HPDE6-E6E7 (cell line): ENCODE results near the gene DOLK.

Source experiments
- DNase-seq: peaks from one replicate; pipeline ENCODE4 v3.0.0; 2011; ENCODE audit warnings: missing footprints; ENCODE audit errors: extremely low spot score

The DOLK gene

DNA sequence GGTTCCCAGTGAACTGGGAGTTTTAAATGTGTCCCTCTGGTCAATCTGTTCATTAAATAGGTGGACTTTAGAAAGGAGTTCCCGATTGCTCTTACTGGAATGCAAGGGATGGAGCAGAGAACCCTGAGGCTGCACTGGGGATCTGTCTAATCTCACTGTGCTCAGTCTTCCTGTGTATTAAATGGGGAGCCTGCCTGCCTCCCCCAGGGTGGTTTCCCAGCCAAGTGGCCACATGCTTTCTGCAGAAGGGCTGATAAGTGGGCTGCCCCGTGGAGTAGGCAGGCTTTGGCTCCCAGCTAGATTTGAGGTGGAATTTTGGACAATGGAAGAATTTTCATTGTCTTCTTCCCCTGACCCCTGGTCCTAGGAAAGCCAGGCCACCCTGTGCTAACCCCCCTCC is 40.7 kb downstream of the DOLK start:
- no peak for DNase-seq

DNA sequence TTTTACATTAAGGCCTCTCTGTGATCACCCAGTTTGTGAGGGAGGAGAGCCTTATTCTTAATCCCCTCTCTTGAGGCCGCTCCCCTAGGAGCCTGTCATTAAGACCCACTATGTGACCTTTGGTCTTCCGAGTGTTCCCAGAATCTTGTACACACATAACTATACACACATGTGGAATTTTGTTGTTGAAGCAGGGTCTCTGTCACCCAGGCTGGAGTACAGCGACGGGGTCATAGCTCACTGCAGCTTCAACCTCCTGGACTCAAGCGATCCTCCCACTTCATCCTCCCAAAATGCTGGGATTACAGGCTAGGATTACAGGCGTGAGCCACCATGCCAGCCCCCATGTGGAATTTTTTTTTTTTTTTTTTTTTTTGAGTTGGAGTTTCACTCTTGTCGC is 41.4 kb downstream of the DOLK start:
- no peak for DNase-seq

DNA sequence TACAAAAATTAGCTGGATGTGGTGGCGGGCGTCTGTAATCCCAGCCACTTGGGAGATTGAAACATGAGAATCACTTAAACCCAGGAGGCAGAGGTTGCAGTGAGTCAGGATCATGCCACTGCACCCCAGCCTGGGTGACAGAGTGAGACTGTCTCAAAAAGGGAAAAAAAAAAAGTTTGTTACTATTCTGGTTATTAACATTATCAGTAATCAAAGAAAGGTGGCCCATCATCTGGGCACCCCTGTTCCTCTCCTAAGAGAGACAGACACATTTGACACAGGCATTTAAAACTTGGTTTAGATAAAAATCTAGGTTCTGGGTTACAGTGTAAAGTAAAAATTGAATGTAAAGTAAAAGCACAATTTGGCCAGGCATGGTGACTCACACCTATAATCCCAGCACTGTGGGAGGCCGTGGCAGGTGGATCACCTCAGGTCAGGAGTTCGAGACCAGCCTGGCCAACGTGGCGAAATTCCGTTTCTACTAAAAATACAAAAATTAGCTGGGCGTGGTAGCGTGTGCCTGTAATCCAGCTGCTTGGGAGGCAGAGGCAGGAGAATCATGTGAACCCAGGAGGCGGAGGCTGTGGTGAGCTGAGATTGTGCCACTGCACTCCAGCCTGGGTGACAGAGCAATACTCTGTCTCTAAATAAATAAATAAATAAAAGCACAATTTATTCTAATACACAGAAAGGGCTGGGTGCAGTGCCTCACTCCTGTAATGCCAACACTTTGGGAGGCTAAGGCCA is 43.4 kb downstream of the DOLK start:
- DNase-seq, result no peak

DNA sequence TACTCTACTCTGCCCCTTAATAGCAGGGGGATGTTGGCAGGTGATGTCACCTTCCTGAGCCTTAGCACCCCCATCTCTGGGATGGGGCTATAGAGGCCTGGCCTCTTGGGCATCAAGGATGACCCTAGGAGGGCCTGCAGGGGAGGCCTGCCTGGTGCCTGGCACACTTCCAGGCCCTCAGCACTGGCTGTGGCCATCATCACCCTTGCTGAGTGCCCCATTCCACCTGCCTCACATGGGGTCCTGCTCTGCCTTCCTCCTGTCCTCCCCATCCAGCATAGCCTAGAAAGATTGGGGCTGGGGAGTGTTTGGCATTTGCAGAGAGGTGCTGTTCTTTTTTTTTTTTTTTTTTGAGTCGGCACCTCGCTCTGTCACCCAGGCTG is 44.3 kb downstream of the DOLK start:
- DNase-seq, result no peak

DNA sequence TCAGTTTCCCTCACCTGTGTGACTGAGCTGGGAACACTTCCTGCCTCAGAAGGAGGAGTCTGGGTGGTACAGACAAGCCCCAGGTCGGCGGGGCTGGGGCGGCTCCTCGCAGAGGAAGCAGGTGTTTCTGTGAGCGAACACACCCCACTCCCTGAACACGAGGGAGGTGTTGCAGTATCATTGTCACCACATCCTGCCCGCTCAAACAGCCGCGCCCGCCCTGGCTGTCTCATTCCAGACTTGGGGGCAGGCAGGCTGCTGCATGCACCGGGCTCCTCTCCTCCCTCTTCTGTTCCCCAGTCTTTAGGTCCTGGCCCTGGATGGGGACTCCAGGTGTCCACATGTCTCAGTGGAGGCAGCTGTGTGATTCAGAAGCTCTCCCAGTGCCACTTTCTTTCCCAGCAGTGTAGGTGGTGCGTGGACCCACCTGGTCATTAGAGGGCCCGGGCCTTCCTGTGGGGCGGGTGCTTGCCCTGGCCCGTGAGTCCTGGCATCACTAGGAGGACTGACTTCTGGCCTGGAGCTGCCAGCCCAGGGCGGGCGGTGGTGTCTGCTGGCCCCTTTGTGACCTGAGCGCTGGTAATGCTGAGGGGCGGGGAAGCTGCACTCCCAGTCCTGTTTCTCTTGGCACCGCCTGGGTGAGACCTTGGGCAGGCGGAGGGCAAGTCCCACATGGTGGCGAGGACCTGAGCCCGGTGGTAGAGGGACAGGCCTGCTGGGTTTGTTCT is 44.9 kb downstream of the DOLK start:
- DNase-seq, result peak; percentile 76

DNA sequence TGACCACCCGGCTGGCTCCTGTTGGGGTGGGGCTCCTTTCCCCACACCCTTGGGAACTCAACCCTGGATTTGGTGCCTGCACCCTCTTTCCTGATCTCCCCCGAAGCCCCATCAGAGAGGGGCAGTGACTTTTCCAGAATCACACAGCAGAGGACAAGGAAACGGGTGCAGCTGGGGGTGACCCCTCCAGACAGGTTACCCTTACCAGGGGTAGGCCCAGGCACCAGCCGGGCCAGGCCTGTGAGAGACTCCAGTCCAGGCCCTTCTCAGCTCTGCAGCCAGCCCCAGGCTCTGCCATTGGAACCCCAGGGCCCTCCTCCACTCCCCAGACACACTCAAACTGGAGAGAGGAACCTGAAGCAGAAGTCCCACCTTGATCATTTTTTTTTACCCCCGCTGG is 45.6 kb downstream of the DOLK start:
- no peak for DNase-seq

DNA sequence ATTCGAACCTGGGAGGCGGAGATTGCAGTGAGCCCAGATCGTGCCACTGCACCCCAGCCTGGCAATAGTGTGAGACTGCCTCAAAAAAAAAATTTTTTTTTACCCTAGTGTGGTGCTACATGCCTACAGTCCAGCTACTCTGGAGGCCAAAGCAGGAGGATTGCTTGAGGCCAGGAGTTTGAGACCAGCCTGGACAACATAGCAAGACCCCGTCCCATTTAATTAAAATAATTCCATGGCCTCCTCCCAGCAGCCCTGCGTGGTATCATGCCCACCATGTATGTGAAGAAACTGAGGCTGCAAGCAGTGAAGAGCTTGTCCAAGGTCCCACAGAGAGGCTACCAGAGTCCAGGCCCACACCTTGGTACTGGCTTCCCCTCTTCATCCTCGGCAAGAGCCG is 46.0 kb downstream of the DOLK start:
- DNase-seq, result no peak

DNA sequence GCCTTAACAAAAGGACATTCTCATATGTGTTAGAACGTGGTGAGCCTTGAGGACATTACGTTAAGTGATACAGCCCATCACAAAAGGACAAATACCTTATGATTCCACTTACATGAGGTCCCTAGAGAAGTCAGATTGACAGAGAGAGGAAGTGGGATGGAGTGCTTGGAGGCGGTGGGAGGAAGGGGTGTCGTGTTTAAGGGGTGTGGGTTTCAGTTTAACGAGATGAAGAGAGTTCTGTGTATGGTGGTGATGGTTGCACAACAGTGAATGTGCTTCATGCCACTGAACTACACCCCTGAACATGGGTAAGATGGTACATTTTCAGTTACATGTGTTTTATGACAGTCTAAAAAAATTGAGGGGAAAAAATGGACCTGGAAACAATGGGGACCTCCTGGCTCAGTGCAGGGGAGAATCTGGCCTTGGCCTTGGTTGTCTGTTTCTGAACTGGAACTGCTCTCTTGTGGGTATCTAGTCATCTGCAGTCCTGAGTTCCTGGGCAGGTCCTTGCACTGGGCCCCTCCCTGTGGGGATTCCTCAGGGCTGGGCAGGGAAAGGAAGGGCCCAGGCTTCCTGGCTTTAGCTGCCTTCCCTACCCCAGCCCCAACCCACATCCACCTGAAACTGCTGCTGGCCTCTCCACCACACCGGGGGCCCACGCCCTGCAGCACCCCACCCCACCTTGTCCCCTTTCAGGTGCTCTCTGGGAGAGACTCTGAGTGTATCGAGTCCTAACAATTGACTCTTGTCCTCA is 47.7 kb downstream of the DOLK start:
- DNase-seq, result no peak

DNA sequence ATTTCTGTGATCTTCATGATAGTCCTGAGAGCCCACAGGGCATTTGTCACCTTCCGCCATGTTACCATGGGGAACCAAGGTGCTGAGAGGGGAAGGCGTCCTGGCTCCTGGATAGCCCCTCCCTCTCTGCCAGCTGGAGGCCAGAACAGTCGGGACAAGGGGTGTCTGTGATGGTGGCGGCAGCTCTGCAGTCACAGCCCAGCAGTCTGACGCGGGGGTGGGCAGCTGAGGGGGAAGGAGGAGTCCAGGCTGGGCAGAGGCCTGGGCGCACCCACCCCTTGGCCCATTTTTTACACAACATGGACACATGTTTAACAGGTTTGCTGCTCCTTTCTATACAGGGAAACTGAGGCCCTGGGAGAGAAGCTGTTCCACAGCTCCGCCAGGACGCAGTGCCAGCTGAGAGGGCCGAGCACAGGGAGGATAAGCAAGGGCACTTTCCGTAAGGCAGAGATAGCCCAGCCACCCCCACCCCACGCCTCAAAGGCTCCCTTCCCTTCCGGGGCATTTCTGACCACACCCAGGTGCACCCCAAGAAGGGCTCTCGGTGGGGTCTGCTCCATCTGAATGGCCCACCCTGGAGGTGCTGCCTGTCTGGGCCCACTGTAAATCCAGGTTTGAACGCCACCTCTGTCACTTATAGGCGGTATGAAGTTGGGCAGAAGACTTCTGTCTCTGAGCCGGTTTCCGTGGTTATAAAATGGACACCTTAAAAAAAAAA is 48.4 kb downstream of the DOLK start:
- DNase-seq, result no peak

DNA sequence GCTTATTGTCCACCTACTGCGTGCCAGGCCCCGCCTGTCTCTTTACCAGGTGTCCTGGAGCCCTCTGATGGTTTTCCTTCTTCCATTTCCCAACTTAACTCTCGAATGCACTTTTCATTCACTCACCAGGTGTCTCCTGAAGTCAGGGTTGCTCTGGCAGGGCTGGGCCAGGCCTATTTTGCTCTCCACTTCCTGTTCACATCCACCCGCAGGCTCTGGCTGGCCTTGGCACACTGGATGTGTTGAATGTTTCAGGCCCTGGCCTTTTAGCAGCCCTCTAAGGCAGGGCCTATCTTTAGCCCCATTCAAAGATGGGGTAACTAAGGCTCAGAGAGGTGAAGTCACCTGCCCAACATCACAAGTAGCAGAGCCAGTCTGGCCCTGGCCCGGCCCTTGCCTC is 49.0 kb downstream of the DOLK start:
- no peak for DNase-seq

DNA sequence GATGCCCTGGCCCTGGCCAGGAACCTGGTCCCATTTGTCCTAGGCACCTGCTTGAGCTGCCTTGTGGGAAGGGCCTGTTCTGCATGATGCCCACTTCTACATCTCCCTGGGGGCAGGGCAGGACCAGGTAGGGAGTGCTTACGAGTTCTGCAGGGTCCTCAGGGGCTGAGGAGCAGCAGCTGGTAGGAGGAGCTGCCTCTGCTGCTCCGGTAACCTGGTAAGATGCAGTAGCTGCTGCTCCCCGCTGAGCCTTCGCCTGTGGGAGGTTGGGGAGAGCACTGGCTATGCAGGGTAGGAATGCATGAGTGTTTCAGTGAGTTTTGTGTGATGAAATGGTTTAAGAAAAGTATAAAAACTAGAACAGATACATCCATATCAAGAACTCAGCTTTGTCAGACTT is 51.8 kb downstream of the DOLK start:
- DNase-seq, result no peak
